ENCODE data around the gene HACD3.

- no peak for TF ChIP-seq EZH2 (IDR thresholded peaks at IDR 0.05; ENCODE audit: low read depth)
- no peak for TF ChIP-seq CTCF (conservative IDR thresholded peaks at IDR 0.05)
These were observed 50.0 kb downstream of the HACD3 start for GRCh38 chr15:65580287-65580686.

All from PC-9 (cell line).